Measurements from ENCODE around the gene PHLDA2. TPM values are rescaled to one million over a fixed set of nuclear protein-coding genes. Genes with fewer than 3 reads are reported as not detected.

The PHLDA2 gene
- polyA plus RNA-seq, 2 of the 4 experiments (the other 2 are of a cell fraction) = 7.0 to 49.6 TPM

GRCh38 chr11:2945757-2946287 lies 16.6 kb upstream of the PHLDA2 start (continued):
- TF ChIP-seq CTCF (IDR thresholded peaks at IDR 0.05) (no peak), USF2 (IDR thresholded peaks at IDR 0.05) (no peak), ATOH8 (CRISPR knock-in tag; IDR thresholded peaks at IDR 0.05; ENCODE audit: low read depth) (no peak), FOSB (CRISPR knock-in tag; IDR thresholded peaks at IDR 0.05) (no peak), RFX5 (IDR thresholded peaks at IDR 0.05) (no peak), MAX (IDR thresholded peaks at IDR 0.05) (no peak), ZFP36 (IDR thresholded peaks at IDR 0.05; ENCODE audit: borderline replicate concordance, partially characterized antibody) (no peak), CHD4 (IDR thresholded peaks at IDR 0.05; ENCODE audit: borderline replicate concordance) (no peak)

GRCh38 chr11:2945031-2945756 lies 16.0 kb upstream of the PHLDA2 start:
- FAIRE-seq = no peak
- Histone ChIP-seq H3K9me3 (no peaks in the 10 kb centered on the region), H3K4me2 (no peak overlapping the region), H3K27ac (no peak overlapping the region), H3K4me1 (peaks cover 19% of the 10 kb centered on the region), H3K4me3 (no peak overlapping the region)
- POLR2A ChIA-PET = interaction anchor here (0.8 kb wide), 1 partner anchor 15 kb away, joined by 4 read pairs; the partner anchor contains the start of gene PHLDA2
- WGBS (ENCODE audit: missing lambda C conversion rate) = 85% methylated on average over 16 of the region's 16 CpGs
- ATAC-seq = no peak
- DNase-seq (ENCODE audit: low read depth in 1 of 2, low spot score in 1 of 2) = no peak
- TF ChIP-seq MAFK (IDR thresholded peaks at IDR 0.05; ENCODE audit: partially characterized antibody) (peak; percentile 58), CHD4 (IDR thresholded peaks at IDR 0.05; ENCODE audit: borderline replicate concordance) (no peak), ESRRA (IDR thresholded peaks at IDR 0.05; ENCODE audit: borderline replicate concordance, low read length) (no peak), KDM5A (IDR thresholded peaks at IDR 0.05) (no peak), RNF2 (IDR thresholded peaks at IDR 0.05; ENCODE audit: borderline replicate concordance, low read depth) (no peak), ATOH8 (CRISPR knock-in tag; IDR thresholded peaks at IDR 0.05; ENCODE audit: low read depth) (no peak), FOSL2 (IDR thresholded peaks at IDR 0.05) (no peak), FOSL2 (CRISPR knock-in tag; IDR thresholded peaks at IDR 0.05) (no peak), POLR2A (IDR thresholded peaks at IDR 0.05; ENCODE audit: low read length) (no peak)
- CTCF ChIA-PET = interaction anchor here (0.7 to 7.6 kb wide), 6 partner anchors 11 to 147 kb away, joined by 3 to 74 read pairs (median 3); partner anchors contain the start of gene PHLDA2

- ChIA-PET CTCF (interaction anchor here (1.5 to 7.6 kb wide), 2 partner anchors 12 to 13 kb away, joined by 3 to 74 read pairs; partner anchors contain the start of gene PHLDA2), POLR2A (no interaction called here)
- Histone ChIP-seq H3K27ac (no peak overlapping the region), H3K4me1 (peaks cover 23% of the 10 kb centered on the region), H3K9me3 (no peaks in the 10 kb centered on the region; the same call in 1 of the 3 replicates), H3K4me2 (no peak overlapping the region), H3K4me3 (no peak overlapping the region)
- WGBS (ENCODE audit: missing lambda C conversion rate) = 95% methylated on average over 23 of the region's 24 CpGs
- ATAC-seq = no peak
- no peak for FAIRE-seq
- no peak for DNase-seq (ENCODE audit: low read depth in 1 of 2, low spot score in 1 of 2)
- no peak for TF ChIP-seq SREBF2 (IDR thresholded peaks at IDR 0.05)
- TF ChIP-seq CHD4 (IDR thresholded peaks at IDR 0.05; ENCODE audit: borderline replicate concordance) = no peak
- TF ChIP-seq EP300 (IDR thresholded peaks at IDR 0.05) = no peak
- TF ChIP-seq FOSB (CRISPR knock-in tag; IDR thresholded peaks at IDR 0.05) = no peak
- no peak for TF ChIP-seq CHD2 (IDR thresholded peaks at IDR 0.05; ENCODE audit: low read length, partially characterized antibody)
- no peak for TF ChIP-seq HEYL (CRISPR knock-in tag; IDR thresholded peaks at IDR 0.05)
- no peak for TF ChIP-seq E2F6 (IDR thresholded peaks at IDR 0.05; ENCODE audit: borderline replicate concordance, low read depth)
- no peak for TF ChIP-seq MAFK (IDR thresholded peaks at IDR 0.05; ENCODE audit: partially characterized antibody)
- TF ChIP-seq JUN (IDR thresholded peaks at IDR 0.05) = no peak
- TF ChIP-seq ZC3H11A (IDR thresholded peaks at IDR 0.05) = no peak
- TF ChIP-seq GATA3 (IDR thresholded peaks at IDR 0.05; ENCODE audit: borderline replicate concordance) = no peak
- no peak for TF ChIP-seq TFCP2L1 (CRISPR knock-in tag; IDR thresholded peaks at IDR 0.05)
- TF ChIP-seq FOSL2 (IDR thresholded peaks at IDR 0.05) = no peak
- no peak for TF ChIP-seq FOSL2 (CRISPR knock-in tag; IDR thresholded peaks at IDR 0.05)
- no peak for TF ChIP-seq HOXB13 (CRISPR knock-in tag; IDR thresholded peaks at IDR 0.05; ENCODE audit: low read depth)
- TF ChIP-seq USF2 (IDR thresholded peaks at IDR 0.05) = no peak
- no peak for TF ChIP-seq RAD21 (conservative IDR thresholded peaks at IDR 0.05 in 1 of 2, IDR thresholded peaks at IDR 0.05 in 1 of 2)
- TF ChIP-seq ATOH8 (CRISPR knock-in tag; IDR thresholded peaks at IDR 0.05; ENCODE audit: low read depth) = no peak
- TF ChIP-seq HDAC2 (IDR thresholded peaks at IDR 0.05) = no peak
Observed at GRCh38 chr11:2944530-2944929, 15.3 kb upstream of the PHLDA2 start.

Data from A549 (cell line).